ENCODE results near the gene SSR4.
"Not testable (repeated sequence)": the region's sequence is repeated elsewhere in the genome, so short reads cannot be mapped to it uniquely, and the experiment has no call there.

The SSR4 gene

DNA sequence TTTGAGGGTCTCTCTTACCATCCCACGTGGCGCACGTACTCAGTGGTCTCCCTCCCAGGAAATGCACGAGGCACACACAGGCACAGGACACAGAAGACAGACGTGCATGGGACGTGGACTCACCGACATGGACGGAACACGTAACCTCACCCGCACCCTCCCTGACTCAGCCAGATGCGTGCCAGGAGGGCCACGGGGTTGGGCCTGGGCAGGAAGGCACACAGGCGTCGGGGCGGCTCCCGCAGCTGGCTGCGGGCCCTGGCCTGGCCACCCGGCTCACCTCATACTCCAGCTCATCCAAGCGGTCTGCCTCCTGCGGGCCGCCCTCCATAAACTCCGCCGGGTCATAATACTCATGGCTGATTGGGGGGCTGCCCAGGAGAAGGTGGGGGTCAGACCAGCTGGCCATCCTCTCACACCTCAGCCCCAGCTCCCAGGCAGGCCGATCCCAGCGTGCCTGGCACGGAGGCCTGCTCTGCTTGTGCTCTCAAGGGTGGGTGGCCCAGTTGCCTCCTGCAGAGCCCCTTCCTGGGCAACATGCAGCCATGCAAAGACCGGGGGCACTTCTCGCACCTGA, 12.6 kb downstream of the SSR4 start:
- no peak for DNase-seq (ENCODE audit: low read depth)
- TF ChIP-seq, protein P1, sequence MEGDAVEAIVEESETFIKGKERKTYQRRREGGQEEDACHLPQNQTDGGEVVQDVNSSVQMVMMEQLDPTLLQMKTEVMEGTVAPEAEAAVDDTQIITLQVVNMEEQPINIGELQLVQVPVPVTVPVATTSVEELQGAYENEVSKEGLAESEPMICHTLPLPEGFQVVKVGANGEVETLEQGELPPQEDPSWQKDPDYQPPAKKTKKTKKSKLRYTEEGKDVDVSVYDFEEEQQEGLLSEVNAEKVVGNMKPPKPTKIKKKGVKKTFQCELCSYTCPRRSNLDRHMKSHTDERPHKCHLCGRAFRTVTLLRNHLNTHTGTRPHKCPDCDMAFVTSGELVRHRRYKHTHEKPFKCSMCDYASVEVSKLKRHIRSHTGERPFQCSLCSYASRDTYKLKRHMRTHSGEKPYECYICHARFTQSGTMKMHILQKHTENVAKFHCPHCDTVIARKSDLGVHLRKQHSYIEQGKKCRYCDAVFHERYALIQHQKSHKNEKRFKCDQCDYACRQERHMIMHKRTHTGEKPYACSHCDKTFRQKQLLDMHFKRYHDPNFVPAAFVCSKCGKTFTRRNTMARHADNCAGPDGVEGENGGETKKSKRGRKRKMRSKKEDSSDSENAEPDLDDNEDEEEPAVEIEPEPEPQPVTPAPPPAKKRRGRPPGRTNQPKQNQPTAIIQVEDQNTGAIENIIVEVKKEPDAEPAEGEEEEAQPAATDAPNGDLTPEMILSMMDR (IDR thresholded peaks at IDR 0.05; ENCODE audit: low read length, missing control alignments) = no peak

GRCh38 chrX:153807976-153808375, 13.5 kb downstream of the SSR4 start:
- no peak for DNase-seq (ENCODE audit: low read depth)
- no peak overlapping the region for H3K4me3 ChIP-seq (replicated peaks; ENCODE audit: low read depth, low read length)
- TF ChIP-seq, protein P1 (IDR thresholded peaks at IDR 0.05; ENCODE audit: low read length, missing control alignments) = no peak

More for the DNA sequence above, 12.6 kb downstream of the SSR4 start:
- H3K4me3 ChIP-seq (replicated peaks; ENCODE audit: low read depth, low read length) = no peak overlapping the region

DNA sequence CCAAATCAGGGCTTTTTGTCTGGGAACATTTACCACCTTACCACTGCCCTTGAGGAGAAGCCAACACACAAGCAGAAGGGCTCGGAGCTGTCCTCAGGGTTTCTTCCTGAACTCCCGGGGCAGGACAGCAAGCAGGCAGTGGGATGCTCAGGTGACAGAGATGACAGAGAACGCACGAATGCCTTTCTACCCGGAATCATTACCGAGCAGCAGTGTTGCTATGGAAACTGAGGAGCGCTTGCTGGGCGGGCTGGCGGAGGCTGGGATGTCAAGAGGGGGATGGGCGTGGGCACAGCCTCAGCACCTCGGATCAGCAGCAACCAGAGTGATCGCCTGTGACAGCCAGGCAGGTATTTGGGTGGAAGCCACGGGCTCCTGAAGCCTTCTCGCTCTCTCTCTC, 17.8 kb downstream of the SSR4 start:
- H3K4me3 ChIP-seq (replicated peaks; ENCODE audit: low read depth, low read length) = no peak overlapping the region
- DNase-seq (ENCODE audit: low read depth) = no peak
- TF ChIP-seq, protein P1 (IDR thresholded peaks at IDR 0.05; ENCODE audit: low read length, missing control alignments) = no peak

- H3K4me3 ChIP-seq (replicated peaks; ENCODE audit: low read depth, low read length) = no peak overlapping the region
- TF ChIP-seq, protein P1 (IDR thresholded peaks at IDR 0.05; ENCODE audit: low read length, missing control alignments) = no peak
Measured at GRCh38 chrX:153813161-153813560, 18.7 kb downstream of the SSR4 start.

GRCh38 chrX:153814591-153815315, 20.3 kb downstream of the SSR4 start:
- H3K4me3 ChIP-seq (replicated peaks; ENCODE audit: low read depth, low read length) = no peak overlapping the region
- DNase-seq (ENCODE audit: low read depth) = no peak
- TF ChIP-seq, protein P1 (IDR thresholded peaks at IDR 0.05; ENCODE audit: low read length, missing control alignments) = no peak

More at GRCh38 chrX:153813161-153813560, 18.7 kb downstream of the SSR4 start:
- no peak for DNase-seq (ENCODE audit: low read depth)

DNA sequence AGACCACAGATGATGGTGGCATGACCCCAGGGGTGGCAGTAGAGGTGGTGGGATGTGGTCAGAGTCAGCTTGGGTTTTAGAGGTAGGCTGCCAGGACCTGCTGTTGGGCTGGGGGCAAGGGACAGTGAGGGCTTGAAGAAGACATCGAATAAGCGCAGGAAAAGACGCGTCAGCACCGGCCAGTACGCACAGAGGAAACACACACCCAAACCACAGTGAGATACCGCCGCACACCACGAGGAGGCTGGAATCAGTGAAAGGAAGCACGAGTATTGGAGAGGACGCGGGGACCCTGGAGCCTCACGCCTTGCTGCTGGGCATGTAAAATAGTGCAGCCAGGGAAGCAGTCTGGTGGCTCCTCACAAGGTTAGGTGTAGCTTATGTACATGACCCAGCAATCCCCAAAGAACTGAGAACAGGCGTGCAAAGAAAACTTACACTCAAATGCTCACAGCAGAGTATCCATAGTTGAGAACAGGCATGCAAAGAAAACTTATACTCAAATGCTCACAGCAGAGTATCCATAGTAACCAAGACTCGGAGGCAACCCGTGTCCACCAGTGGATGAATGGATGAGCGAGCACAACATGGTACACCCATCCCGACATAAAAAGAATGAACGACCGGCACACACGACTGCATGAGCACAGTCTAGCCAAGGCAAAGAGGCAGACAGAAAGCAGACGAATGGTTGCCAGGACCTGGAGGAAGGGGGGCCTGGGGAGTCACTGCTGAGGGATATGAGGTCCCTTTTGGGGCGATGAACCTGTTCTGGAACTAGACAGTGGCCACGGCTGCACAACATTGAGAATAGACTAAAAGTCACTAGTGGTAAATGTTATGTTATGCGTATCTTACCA, 22.6 kb downstream of the SSR4 start:
- TF ChIP-seq, protein P1 (IDR thresholded peaks at IDR 0.05; ENCODE audit: low read length, missing control alignments) = no peak
- H3K4me3 ChIP-seq (replicated peaks; ENCODE audit: low read depth, low read length) = no peak overlapping the region
- DNase-seq (ENCODE audit: low read depth) = no peak

DNA sequence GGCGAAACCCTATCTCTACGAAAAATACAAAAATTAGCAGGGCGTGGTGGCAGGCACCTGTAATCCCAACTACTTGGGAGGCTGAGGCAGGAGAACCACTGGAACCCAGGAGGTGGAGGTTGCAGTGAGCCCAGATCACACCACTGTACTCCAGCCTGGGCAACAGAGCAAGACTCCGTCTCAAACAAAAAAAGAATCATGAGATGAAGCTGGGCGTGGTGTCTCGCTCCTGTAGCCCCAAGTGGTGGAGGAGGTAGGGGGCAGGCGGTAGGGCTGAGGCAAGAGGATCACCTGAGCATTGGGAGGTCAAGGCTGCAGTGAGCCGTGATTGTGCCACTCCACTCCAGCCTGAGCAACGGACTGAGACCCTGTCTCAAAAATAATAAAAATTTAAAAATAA, 23.6 kb downstream of the SSR4 start:
- not testable (repeated sequence) for DNase-seq (ENCODE audit: low read depth); H3K4me3 ChIP-seq (replicated peaks; ENCODE audit: low read depth, low read length)
